Testis (tissue), 3 donors: ENCODE data around the gene ATOH7. TPM values are rescaled to one million over a fixed set of nuclear protein-coding genes. Genes with fewer than 3 reads are reported as not detected.

ENCODE experiments used
- DNase-seq: peaks from one replicate; pipeline ENCODE4 v3.0.0-alpha.2; 2019
- H3K27ac ChIP-seq, 2 donors: fragments of 200-600 bp; sonication (generic); one replicate each; pipeline ENCODE4 v1.5.1; 2019
- H3K27me3 ChIP-seq: fragments of 200-600 bp; sonication (generic); one replicate; pipeline ENCODE4 v1.5.1; 2019
- H3K36me3 ChIP-seq: fragments of 200-600 bp; sonication (generic); one replicate; pipeline ENCODE4 v1.5.1; 2017; ENCODE audit warnings: low read depth; ENCODE audit errors: missing control alignments
- H3K4me1 ChIP-seq: fragments of 200-600 bp; sonication (generic); one replicate; pipeline ENCODE4 v1.5.1; 2019
- H3K4me3 ChIP-seq, 2 donors: fragments of 200-600 bp; sonication (generic); one replicate each; pipeline ENCODE4 v1.5.1; 2017 to 2019
- H3K9me3 ChIP-seq: fragments of 200-600 bp; sonication (generic); one replicate; pipeline ENCODE4 v1.5.1; 2017
- POLR2A ChIP-seq: fragments of 450-650 bp; IDR thresholded peaks from one replicate; pipeline ENCODE4 v1.6.1; 2017; ENCODE audit warnings: antibody characterized with exemption, mild to moderate bottlenecking, moderate library complexity
- WGBS, 2 donors: methylation state at CpG; one replicate each; pipeline ENCODE4 v1.1.5; 2018; 5-methylcytosine and 5-hydroxymethylcytosine counted together
- intact Hi-C: fragments of 100-400 bp; cut with DNase I; formaldehyde crosslinking; loops from one replicate; pipeline ENCODE4 v1.15.1; 2023; ENCODE audit warnings: low total_unique reads
- polyA plus RNA-seq: library from polyadenylated mRNA; stranded (reverse); fragments of 350-450 nt; fragmentation: Illumina TruSeq; extraction: RNeasy Lipid Tissue Mini Kit (QIAGEN cat#74804); gene quantifications from one replicate; pipeline ENCODE4 v1.2.3, GENCODE V29; 2014; ENCODE audit warnings: low read depth, low replicate concordance; ENCODE audit not compliant: insufficient read depth
- total RNA-seq, 2 donors: library from RNA; depleted of rRNA; stranded (reverse); fragments of >200 nt; gene quantifications; one replicate each; pipeline ENCODE4 v1.2.3, GENCODE V29; 2016
- TF ChIP-seq, protein P1 (sequence below), 3 experiments: fragments of 450-650 bp in 2 of 3; fragments of 200-600 bp in 1 of 3; sonication (generic) in 1 of 3; IDR thresholded peaks; one replicate each; pipeline ENCODE4 v1.5.1; 2016 to 2019; ENCODE audit warnings: antibody characterized with exemption in 3 of 3, mild to moderate bottlenecking in 2 of 3, moderate library complexity in 1 of 3

ATOH7 gene
- total and polyA plus RNA-seq, 3 donors from 2014 or later, result 0.21 to 1.2 (median 0.63) TPM

- no peak overlapping the region for H3K27ac ChIP-seq
- no peaks in the 10 kb centered on the region for H3K27me3 ChIP-seq
- H3K4me3 ChIP-seq, result no peak overlapping the region
- no peaks in the 10 kb centered on the region for H3K36me3 ChIP-seq
- DNase-seq, result no peak
- WGBS, 2 donors, result 84 to 94% methylated on average over 5 of the region's 5 CpGs
- TF ChIP-seq POLR2A, result no peak
- TF ChIP-seq, protein P1, sequence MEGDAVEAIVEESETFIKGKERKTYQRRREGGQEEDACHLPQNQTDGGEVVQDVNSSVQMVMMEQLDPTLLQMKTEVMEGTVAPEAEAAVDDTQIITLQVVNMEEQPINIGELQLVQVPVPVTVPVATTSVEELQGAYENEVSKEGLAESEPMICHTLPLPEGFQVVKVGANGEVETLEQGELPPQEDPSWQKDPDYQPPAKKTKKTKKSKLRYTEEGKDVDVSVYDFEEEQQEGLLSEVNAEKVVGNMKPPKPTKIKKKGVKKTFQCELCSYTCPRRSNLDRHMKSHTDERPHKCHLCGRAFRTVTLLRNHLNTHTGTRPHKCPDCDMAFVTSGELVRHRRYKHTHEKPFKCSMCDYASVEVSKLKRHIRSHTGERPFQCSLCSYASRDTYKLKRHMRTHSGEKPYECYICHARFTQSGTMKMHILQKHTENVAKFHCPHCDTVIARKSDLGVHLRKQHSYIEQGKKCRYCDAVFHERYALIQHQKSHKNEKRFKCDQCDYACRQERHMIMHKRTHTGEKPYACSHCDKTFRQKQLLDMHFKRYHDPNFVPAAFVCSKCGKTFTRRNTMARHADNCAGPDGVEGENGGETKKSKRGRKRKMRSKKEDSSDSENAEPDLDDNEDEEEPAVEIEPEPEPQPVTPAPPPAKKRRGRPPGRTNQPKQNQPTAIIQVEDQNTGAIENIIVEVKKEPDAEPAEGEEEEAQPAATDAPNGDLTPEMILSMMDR (IDR thresholded peaks at IDR 0.05), result no peak
- H3K9me3 ChIP-seq, result no peaks in the 10 kb centered on the region
- no peaks in the 10 kb centered on the region for H3K4me1 ChIP-seq
- intact Hi-C loops, result no loop called here
Measured at GRCh38 chr10:68239069-68239468, 7.2 kb upstream of the ATOH7 start.

DNA sequence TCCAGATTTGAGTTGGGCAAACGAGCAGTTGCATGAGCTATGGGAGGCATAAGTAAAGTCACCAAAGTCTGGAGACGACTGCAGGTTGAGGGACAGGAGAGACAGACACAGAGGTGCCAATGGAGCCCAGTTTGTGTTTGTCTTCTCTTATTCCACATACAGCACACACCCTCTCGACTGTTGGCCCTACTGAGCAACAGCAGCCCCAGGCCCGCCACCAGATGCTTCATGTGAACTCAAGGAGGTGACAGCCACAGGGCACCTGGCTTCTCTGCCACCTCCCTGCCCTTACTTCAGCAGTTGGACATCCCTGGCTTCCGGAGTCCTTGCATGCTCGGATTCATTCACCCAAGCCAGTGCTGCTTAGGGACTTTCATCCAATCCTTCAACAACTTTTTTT lies 6.5 kb upstream of the ATOH7 start:
- Histone ChIP-seq H3K27me3 (no peaks in the 10 kb centered on the region), H3K27ac (no peak overlapping the region), H3K4me1 (no peaks in the 10 kb centered on the region), H3K36me3 (no peaks in the 10 kb centered on the region), H3K4me3 (no peak overlapping the region), H3K9me3 (no peaks in the 10 kb centered on the region)
- TF ChIP-seq, protein P1 (IDR thresholded peaks at IDR 0.05), result no peak
- no peak for TF ChIP-seq POLR2A
- no peak for DNase-seq
- intact Hi-C loops, result no loop called here
- WGBS, 2 donors, result 93 to 94% methylated on average over 6 of the region's 6 CpGs

GRCh38 chr10:68237173-68237572 lies 5.3 kb upstream of the ATOH7 start:
- Histone ChIP-seq H3K36me3 (no peaks in the 10 kb centered on the region), H3K27me3 (no peaks in the 10 kb centered on the region), H3K4me3 (no peak overlapping the region), H3K27ac (no peak overlapping the region), H3K9me3 (no peaks in the 10 kb centered on the region), H3K4me1 (no peaks in the 10 kb centered on the region)
- no peak for DNase-seq
- intact Hi-C loops, result no loop called here
- TF ChIP-seq POLR2A, result no peak
- TF ChIP-seq, protein P1 (IDR thresholded peaks at IDR 0.05), result no peak
- 90 to 97% methylated on average over 3 of the region's 3 CpGs for WGBS, 2 donors

- H3K27me3 ChIP-seq, result no peaks in the 10 kb centered on the region
- no peak for DNase-seq
- no peaks in the 10 kb centered on the region for H3K9me3 ChIP-seq
- no peaks in the 10 kb centered on the region for H3K4me1 ChIP-seq
- H3K36me3 ChIP-seq, result no peaks in the 10 kb centered on the region
- TF ChIP-seq, protein P1 (IDR thresholded peaks at IDR 0.05), result no peak
- no peak for TF ChIP-seq POLR2A
- no peak overlapping the region for H3K27ac ChIP-seq
- H3K4me3 ChIP-seq, result no peak overlapping the region
- intact Hi-C loops, result no loop called here
Measured at GRCh38 chr10:68235581-68235980, 3.7 kb upstream of the ATOH7 start.

- Histone ChIP-seq H3K36me3 (no peaks in the 10 kb centered on the region), H3K4me1 (no peaks in the 10 kb centered on the region), H3K27me3 (no peaks in the 10 kb centered on the region), H3K9me3 (no peaks in the 10 kb centered on the region), H3K27ac (no peak overlapping the region), H3K4me3 (no peak overlapping the region)
- no peak for DNase-seq
- intact Hi-C loops, result no loop called here
- WGBS, 2 donors, result 71% methylated on average over 2 of the region's 2 CpGs
- TF ChIP-seq POLR2A, result no peak
- TF ChIP-seq, protein P1 (IDR thresholded peaks at IDR 0.05), result no peak
Measured at GRCh38 chr10:68235111-68235510, 3.2 kb upstream of the ATOH7 start.
